ENCODE measurements around the gene MRC2.

GRCh38 chr17:62630365-62631085 lies 3.1 kb downstream of the MRC2 start:
- TF ChIP-seq ZBTB33 (IDR thresholded peaks at IDR 0.05; ENCODE audit: borderline replicate concordance, low read depth): no peak
- no peak for TF ChIP-seq FOXJ3 (CRISPR knock-in tag; IDR thresholded peaks at IDR 0.05)
- TF ChIP-seq CTCF (IDR thresholded peaks at IDR 0.05): no peak
- no peak for TF ChIP-seq GABPA (IDR thresholded peaks at IDR 0.05; ENCODE audit: low read depth)
- no peak for TF ChIP-seq PBX3 (IDR thresholded peaks at IDR 0.05)
- TF ChIP-seq EZH2phosphoT487 (IDR thresholded peaks at IDR 0.05; ENCODE audit: borderline replicate concordance, low read depth): no peak
- TF ChIP-seq USF2 (IDR thresholded peaks at IDR 0.05; ENCODE audit: borderline replicate concordance, low read depth, low read length): no peak
- no peak for TF ChIP-seq MXI1 (IDR thresholded peaks at IDR 0.05; ENCODE audit: low read depth, low read length)
- no peak for TF ChIP-seq MAX (IDR thresholded peaks at IDR 0.05; ENCODE audit: low read depth)
- TF ChIP-seq EP300 (IDR thresholded peaks at IDR 0.05; ENCODE audit: borderline replicate concordance in 1 of 2, low read depth in 1 of 2, low read length in 1 of 2): no peak
- no peak for TF ChIP-seq NRF1 (IDR thresholded peaks at IDR 0.05; ENCODE audit: low read depth, low read length)

All from SK-N-SH (cell line).